HG03064 (cell line): Measurements from ENCODE around the gene CELF1.

ENCODE experiments used
- ATAC-seq: cut with Tn5 transposase; IDR thresholded peaks from one replicate; pipeline ENCODE4 v1.9.1; 2021; ENCODE audit warnings: low read depth; ENCODE audit not compliant: unreplicated experiment

CELF1 gene

GRCh38 chr11:47434011-47434786 lies 118.7 kb downstream of the CELF1 start:
- no peak for ATAC-seq

GRCh38 chr11:47433157-47433556 lies 119.8 kb downstream of the CELF1 start:
- ATAC-seq: no peak

- ATAC-seq: no peak
Measured at GRCh38 chr11:47431356-47432083, 121.4 kb downstream of the CELF1 start.

- ATAC-seq: no peak
Measured at GRCh38 chr11:47430524-47430923, 122.4 kb downstream of the CELF1 start.

- ATAC-seq: peak; percentile 90
Measured at GRCh38 chr11:47426062-47426956, 126.6 kb downstream of the CELF1 start, which contains the start of gene PSMC3. Gene PSMC3, minus strand, starts transcription at chr11:47426439. Its CDS starts 160 bp downstream, at chr11:47426279.

- no peak for ATAC-seq
Measured at GRCh38 chr11:47425611-47426010, 127.3 kb downstream of the CELF1 start.

GRCh38 chr11:47418454-47419259 lies 134.3 kb downstream of the CELF1 start:
- ATAC-seq: no peak

GRCh38 chr11:47417712-47418111 lies 135.2 kb downstream of the CELF1 start:
- no peak for ATAC-seq

GRCh38 chr11:47415949-47416472 lies 136.9 kb downstream of the CELF1 start:
- ATAC-seq: no peak
